ENCODE data around the gene MIB2. TPM values are rescaled to one million over a fixed set of nuclear protein-coding genes. Genes with fewer than 3 reads are reported as not detected.

MIB2 gene
- total RNA-seq, 1 donor from 2014 or later = 88.7 TPM

GRCh38 chr1:1614954-1615255 lies 395 bp upstream of the MIB2 start:
- no peak for TF ChIP-seq CTCF (IDR thresholded peaks at IDR 0.05)
- Histone ChIP-seq H3K36me3 (peaks cover 15% of the 10 kb centered on the region), H3K9me3 (no peaks in the 10 kb centered on the region), H3K4me1 (peaks cover 31% of the 10 kb centered on the region), H3K27me3 (no peaks in the 10 kb centered on the region), H3K27ac (peak overlapping the region; percentile 97), H3K4me3 (peak overlapping the region; percentile 77)
- ATAC-seq = no peak
- no peak for DNase-seq
- intact Hi-C loops (cut with DNase I) = no loop called here

DNA sequence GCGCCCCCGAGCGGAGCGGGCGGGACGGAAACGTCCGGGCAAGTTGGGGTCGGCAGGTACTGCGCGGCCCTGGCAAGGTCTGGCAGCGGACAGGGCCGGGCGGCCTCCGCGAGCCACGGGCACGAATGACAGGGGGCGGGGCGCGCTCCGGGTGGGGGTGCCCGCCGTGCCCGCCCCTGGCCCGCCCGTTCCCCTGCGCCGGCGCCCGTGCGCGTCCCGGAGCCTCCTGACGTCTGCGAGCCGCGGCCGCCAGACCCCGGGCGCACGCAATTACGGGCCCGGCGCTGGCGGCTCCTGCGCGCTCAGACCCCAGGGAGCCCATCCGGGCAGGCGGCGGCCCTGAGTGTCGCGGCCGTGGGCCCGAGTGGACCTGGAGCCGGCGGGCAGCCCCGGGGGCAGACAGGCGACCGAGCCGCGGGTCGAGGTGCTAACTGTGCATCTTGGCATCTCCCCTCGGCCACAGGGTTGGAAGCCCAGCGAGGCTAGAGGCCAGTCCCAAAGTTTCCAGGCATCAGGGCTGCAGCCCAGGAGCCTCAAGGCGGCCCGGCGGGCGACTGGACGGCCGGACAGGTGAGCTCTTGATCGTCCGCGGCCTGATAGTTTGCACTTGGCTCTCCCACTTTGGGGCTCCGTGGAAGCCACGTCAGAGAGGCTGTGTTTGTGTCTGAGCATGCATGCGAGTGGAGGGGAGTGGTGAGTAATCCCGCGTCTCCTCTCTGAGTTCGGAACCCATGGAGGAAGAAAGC lies 918 bp downstream of the MIB2 start:
- H3K27ac ChIP-seq = peak overlapping the region; percentile 97
- H3K36me3 ChIP-seq = peaks cover 15% of the 10 kb centered on the region
- ATAC-seq = peak; percentile 39
- TF ChIP-seq CTCF (IDR thresholded peaks at IDR 0.05) = no peak
- intact Hi-C loops (cut with DNase I) = no loop called here
- DNase-seq = peak; percentile 83
- H3K9me3 ChIP-seq = no peaks in the 10 kb centered on the region
- H3K4me3 ChIP-seq = peak overlapping the region; percentile 77
- H3K4me1 ChIP-seq = peaks cover 24% of the 10 kb centered on the region
- H3K27me3 ChIP-seq = no peaks in the 10 kb centered on the region

DNA sequence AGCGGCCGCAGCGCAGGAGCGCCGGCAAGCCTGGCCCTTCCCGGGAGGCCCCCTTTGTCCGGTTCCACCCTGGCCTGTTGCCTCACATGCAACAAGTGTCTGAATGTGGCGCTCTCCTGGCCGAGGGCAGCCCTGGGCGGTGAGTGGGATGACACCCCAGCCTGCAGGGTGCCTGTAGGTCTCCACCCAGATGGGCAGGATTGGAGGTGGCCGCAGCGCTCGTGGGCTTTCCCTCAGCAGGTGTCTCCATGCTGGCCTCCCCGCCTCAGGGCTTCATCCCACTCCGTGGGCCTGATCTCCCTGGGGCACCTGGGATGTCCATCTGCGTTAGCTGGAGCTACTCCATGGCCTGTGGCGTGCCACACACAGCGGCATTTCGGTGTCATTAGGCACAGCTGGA lies 1.5 kb downstream of the MIB2 start:
- Histone ChIP-seq H3K27ac (no peak overlapping the region), H3K9me3 (no peaks in the 10 kb centered on the region), H3K4me3 (peak overlapping the region; percentile 77), H3K36me3 (peaks cover 15% of the 10 kb centered on the region), H3K4me1 (peaks cover 24% of the 10 kb centered on the region), H3K27me3 (no peaks in the 10 kb centered on the region)
- no peak for TF ChIP-seq CTCF (IDR thresholded peaks at IDR 0.05)
- intact Hi-C loops (cut with DNase I) = no loop called here
- DNase-seq = no peak
- no peak for ATAC-seq

- Histone ChIP-seq H3K27ac (no peak overlapping the region), H3K36me3 (peaks cover 15% of the 10 kb centered on the region), H3K9me3 (no peaks in the 10 kb centered on the region), H3K4me1 (peaks cover 24% of the 10 kb centered on the region), H3K27me3 (no peaks in the 10 kb centered on the region), H3K4me3 (no peak overlapping the region)
- intact Hi-C loops (cut with DNase I) = no loop called here
- DNase-seq (no peak), ATAC-seq (no peak)
- TF ChIP-seq CTCF (IDR thresholded peaks at IDR 0.05) = no peak
These were observed 2.2 kb downstream of the MIB2 start for GRCh38 chr1:1617516-1617915.

DNA sequence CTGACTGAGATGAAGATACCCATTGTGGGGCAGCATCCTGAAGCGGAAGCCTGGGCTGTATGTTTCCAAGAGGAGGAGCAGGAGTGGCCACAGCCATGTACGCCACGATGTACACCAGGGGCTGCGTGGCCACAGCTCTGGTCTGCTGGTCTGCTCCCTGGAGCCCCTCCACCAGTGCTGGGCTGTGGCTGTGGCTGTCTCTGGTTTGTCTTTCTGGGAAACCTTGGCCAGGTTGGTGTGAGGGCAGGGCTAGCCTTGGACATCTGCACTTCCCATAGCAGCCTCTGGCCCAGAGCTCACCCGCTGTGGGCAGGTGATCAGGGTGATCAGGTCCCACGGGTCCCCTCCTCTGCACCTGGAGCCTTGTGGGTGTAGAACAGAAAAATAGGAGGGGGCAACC lies 2.6 kb downstream of the MIB2 start:
- H3K4me1 ChIP-seq = peaks cover 24% of the 10 kb centered on the region
- intact Hi-C loops (cut with DNase I) = no loop called here

More for the DNA sequence above, 2.6 kb downstream of the MIB2 start:
- Histone ChIP-seq H3K4me3 (no peak overlapping the region), H3K27ac (no peak overlapping the region), H3K9me3 (no peaks in the 10 kb centered on the region), H3K36me3 (peaks cover 15% of the 10 kb centered on the region), H3K27me3 (no peaks in the 10 kb centered on the region)
- TF ChIP-seq CTCF (IDR thresholded peaks at IDR 0.05) = no peak
- DNase-seq (no peak), ATAC-seq (no peak)
